Activated CD4-positive, alpha-beta T cell treated with anti-CD3 and anti-CD28 coated beads for 24 hours (primary cell): ENCODE results near the gene QSOX1.

Experiments used
- DNase-seq, 2 donors: peaks; one replicate each; pipeline ENCODE4 v3.0.0-alpha.2; 2020; ENCODE audit warnings: low read depth in 2 of 2

Gene QSOX1

GRCh38 chr1:180213401-180214170 is 58.9 kb downstream of the QSOX1 start:
- DNase-seq, result peak in 1 of 2 donors; percentile 37

GRCh38 chr1:180215856-180216625 is 61.4 kb downstream of the QSOX1 start:
- DNase-seq, result no peak

- DNase-seq, result no peak
These were observed 62.3 kb downstream of the QSOX1 start for GRCh38 chr1:180217006-180217405.

- no peak for DNase-seq
These were observed 64.4 kb downstream of the QSOX1 start for GRCh38 chr1:180218806-180219765.

- DNase-seq, result no peak
These were observed 65.1 kb downstream of the QSOX1 start for GRCh38 chr1:180219776-180220175.

GRCh38 chr1:180221462-180221861 is 66.8 kb downstream of the QSOX1 start:
- no peak for DNase-seq

GRCh38 chr1:180224902-180225301 is 70.2 kb downstream of the QSOX1 start:
- no peak for DNase-seq

- no peak for DNase-seq
These were observed 70.7 kb downstream of the QSOX1 start for GRCh38 chr1:180225403-180225802.

- no peak for DNase-seq
These were observed 73.4 kb downstream of the QSOX1 start for GRCh38 chr1:180227861-180228647.

- no peak for DNase-seq
These were observed 74.2 kb downstream of the QSOX1 start for GRCh38 chr1:180228648-180229482.

GRCh38 chr1:180229483-180230415 is 75.1 kb downstream of the QSOX1 start, which contains the start of gene LHX4:
TSS of gene LHX4 (plus strand) at chr1:180230264. CDS start at chr1:180230530, 266 bp downstream.
- no peak for DNase-seq

GRCh38 chr1:180230416-180230790 is 75.7 kb downstream of the QSOX1 start:
- no peak for DNase-seq

GRCh38 chr1:180230791-180231505 is 76.3 kb downstream of the QSOX1 start:
- no peak for DNase-seq

- no peak for DNase-seq
These were observed 76.8 kb downstream of the QSOX1 start for GRCh38 chr1:180231506-180231921.

- DNase-seq, result no peak
These were observed 77.3 kb downstream of the QSOX1 start for GRCh38 chr1:180231936-180232335.

- no peak for DNase-seq
These were observed 77.9 kb downstream of the QSOX1 start for GRCh38 chr1:180232521-180233043.

GRCh38 chr1:180233191-180234011 is 78.7 kb downstream of the QSOX1 start:
- DNase-seq, result no peak
